Suprapubic skin (tissue), 4 donors: ENCODE data around the gene CABLES2. TPM values are rescaled to one million over a fixed set of nuclear protein-coding genes. Genes with fewer than 3 reads are reported as not detected.

Experiments used
- DNase-seq, 2 donors: peaks; one replicate each; pipeline ENCODE4 v3.0.0-alpha.2; 2019; ENCODE audit warnings: low spot score in 2 of 2
- H3K27ac ChIP-seq: fragments of 200-600 bp; sonication (generic); one replicate; pipeline ENCODE4 v1.5.1; 2019
- H3K27me3 ChIP-seq: fragments of 200-600 bp; sonication (generic); one replicate; pipeline ENCODE4 v1.5.1; 2019
- H3K36me3 ChIP-seq: fragments of 200-600 bp; sonication (generic); one replicate; pipeline ENCODE4 v1.5.1; 2019
- H3K4me1 ChIP-seq: fragments of 200-600 bp; sonication (generic); one replicate; pipeline ENCODE4 v1.5.1; 2019
- H3K4me3 ChIP-seq: fragments of 200-600 bp; sonication (generic); one replicate; pipeline ENCODE4 v1.5.1; 2019; ENCODE audit warnings: mild to moderate bottlenecking
- H3K9me3 ChIP-seq: fragments of 200-600 bp; sonication (generic); one replicate; pipeline ENCODE4 v1.5.1; 2019
- EP300 ChIP-seq: sonication (generic); formaldehyde crosslinking; IDR thresholded peaks from one replicate; pipeline ENCODE4 v1.6.1; 2017; ENCODE audit warnings: antibody characterized with exemption
- POLR2A ChIP-seq, 2 donors: fragments of 450-650 bp; IDR thresholded peaks; one replicate each; pipeline ENCODE4 v1.6.1; 2017; ENCODE audit warnings: antibody characterized with exemption in 2 of 2, mild to moderate bottlenecking in 2 of 2, moderate library complexity in 2 of 2
- POLR2AphosphoS5 ChIP-seq, 3 donors: sonication (generic); formaldehyde crosslinking; IDR thresholded peaks; one replicate each; pipeline ENCODE4 v1.6.1; 2017; ENCODE audit warnings: antibody characterized with exemption in 3 of 3
- WGBS: methylation state at CpG from one replicate; pipeline ENCODE4 v1.1.5; 2018; 5-methylcytosine and 5-hydroxymethylcytosine counted together
- total RNA-seq, 4 donors: library from RNA; depleted of rRNA; stranded (reverse); fragments of >200 nt; gene quantifications; one replicate each; pipeline ENCODE4 v1.1.0, GENCODE V29; 2016
- TF ChIP-seq, protein P1 (sequence below), 2 donors: fragments of 200-600 bp in 1 of 2; fragments of 450-650 bp in 1 of 2; sonication (generic) in 1 of 2; IDR thresholded peaks; one replicate each; pipeline ENCODE4 v1.5.1; 2016 to 2019; ENCODE audit warnings: antibody characterized with exemption in 2 of 2, mild to moderate bottlenecking in 1 of 2, moderate library complexity in 1 of 2

Gene CABLES2
- total RNA-seq, 4 donors from 2014 or later: 3.8 to 7.2 (median 4.5) TPM

DNA sequence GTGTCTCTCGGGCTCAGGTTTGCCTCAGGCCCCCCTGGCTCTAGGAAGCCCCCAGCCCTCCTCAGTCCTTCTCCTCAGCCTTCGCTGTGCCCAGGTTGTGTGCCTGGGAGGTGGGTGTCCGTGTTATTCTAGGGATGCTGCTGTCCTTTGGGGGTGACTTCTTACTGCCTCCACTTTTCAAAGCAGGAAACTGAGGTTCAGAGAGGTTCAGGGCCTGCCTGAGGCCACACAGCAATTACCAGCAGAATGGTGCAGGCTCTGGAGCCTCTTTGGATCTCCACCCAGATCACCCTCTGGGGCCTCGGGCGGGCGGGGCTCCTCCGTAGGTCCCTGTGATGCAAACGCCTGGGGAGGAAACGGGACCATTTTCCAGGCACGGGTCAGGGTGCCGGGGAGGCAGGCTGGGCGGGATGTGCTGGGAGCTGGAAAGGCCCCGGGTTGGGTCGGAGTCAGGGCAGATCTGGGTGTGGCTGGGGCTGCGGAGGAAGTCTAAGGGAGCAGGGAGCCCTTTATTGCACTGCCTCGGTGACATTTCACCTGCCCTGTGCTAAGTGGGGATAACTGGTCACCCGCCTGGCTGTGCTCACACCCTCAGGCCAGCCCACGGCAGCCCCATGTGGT is 45.5 kb upstream of the CABLES2 start:
- no peaks in the 10 kb centered on the region for H3K36me3 ChIP-seq
- 53% methylated on average over 5 of the region's 18 CpGs for WGBS
- DNase-seq: no peak
- H3K9me3 ChIP-seq: no peaks in the 10 kb centered on the region
- no peak for TF ChIP-seq POLR2A (IDR thresholded peaks at IDR 0.05)
- TF ChIP-seq POLR2AphosphoS5 (IDR thresholded peaks at IDR 0.05): no peak
- TF ChIP-seq EP300: no peak
- TF ChIP-seq, protein P1, sequence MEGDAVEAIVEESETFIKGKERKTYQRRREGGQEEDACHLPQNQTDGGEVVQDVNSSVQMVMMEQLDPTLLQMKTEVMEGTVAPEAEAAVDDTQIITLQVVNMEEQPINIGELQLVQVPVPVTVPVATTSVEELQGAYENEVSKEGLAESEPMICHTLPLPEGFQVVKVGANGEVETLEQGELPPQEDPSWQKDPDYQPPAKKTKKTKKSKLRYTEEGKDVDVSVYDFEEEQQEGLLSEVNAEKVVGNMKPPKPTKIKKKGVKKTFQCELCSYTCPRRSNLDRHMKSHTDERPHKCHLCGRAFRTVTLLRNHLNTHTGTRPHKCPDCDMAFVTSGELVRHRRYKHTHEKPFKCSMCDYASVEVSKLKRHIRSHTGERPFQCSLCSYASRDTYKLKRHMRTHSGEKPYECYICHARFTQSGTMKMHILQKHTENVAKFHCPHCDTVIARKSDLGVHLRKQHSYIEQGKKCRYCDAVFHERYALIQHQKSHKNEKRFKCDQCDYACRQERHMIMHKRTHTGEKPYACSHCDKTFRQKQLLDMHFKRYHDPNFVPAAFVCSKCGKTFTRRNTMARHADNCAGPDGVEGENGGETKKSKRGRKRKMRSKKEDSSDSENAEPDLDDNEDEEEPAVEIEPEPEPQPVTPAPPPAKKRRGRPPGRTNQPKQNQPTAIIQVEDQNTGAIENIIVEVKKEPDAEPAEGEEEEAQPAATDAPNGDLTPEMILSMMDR (IDR thresholded peaks at IDR 0.05): no peak
- no peaks in the 10 kb centered on the region for H3K4me1 ChIP-seq
- no peak overlapping the region for H3K4me3 ChIP-seq
- H3K27ac ChIP-seq: no peak overlapping the region
- peaks cover 91% of the 10 kb centered on the region for H3K27me3 ChIP-seq

DNA sequence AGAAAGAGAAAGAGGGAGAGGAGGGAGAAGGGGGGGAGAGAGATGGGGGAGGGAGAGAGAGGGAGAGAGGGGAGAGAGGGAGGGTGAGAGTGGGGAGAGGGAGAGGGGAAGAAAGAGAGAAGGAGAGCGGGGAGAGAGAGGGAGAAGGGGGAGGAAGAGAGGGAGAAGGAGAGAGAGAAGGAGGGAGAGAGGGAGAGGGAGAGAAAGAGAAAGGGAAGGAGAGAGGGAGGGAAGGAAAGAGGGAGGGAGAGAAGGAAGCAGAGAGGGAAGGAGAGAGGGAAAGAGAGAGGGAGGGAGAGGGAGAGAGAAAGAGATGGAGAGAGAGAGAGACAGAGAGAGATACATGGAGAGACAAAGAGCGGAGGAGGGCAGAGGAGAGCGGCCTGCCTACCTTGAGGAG is 44.9 kb upstream of the CABLES2 start:
- TF ChIP-seq, protein P1 (IDR thresholded peaks at IDR 0.05): no peak
- TF ChIP-seq POLR2A (IDR thresholded peaks at IDR 0.05) (no peak), POLR2AphosphoS5 (IDR thresholded peaks at IDR 0.05) (no peak), EP300 (no peak)
- 85% methylated on average over 3 of the region's 3 CpGs for WGBS
- H3K27me3 ChIP-seq: peaks cover 90% of the 10 kb centered on the region

DNA sequence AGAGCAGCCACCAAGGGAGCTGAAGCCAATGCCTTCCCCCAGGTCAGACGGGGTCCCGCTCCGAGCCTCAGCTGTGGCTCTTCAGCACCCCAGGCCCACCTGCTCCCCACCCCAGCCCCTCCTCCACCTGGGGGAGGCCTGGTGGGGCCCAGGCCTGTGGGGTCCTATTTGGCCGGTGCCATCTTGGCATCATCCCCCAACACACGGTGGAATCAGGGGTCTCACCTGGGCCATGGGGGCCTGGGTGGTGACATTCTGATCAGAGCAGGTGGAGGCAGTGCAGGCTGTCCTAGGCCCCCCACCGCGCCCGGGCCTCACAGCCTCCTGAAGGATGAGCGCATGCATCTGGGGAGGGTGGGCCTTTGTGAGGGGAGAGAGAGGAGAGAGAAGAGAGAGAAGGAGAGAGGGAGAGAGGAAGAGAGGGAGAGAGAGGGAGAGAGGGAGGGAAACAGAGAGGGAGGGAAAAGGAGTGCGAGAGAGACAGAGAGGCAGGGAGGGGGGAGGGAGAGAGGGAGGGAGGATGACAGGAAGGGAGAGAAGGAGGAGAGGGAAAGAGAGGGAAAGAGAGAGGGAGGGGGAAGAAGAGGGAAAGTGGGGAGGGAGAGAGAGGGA is 44.2 kb upstream of the CABLES2 start:
- H3K4me1 ChIP-seq: no peaks in the 10 kb centered on the region
- H3K9me3 ChIP-seq: no peaks in the 10 kb centered on the region
- no peak for DNase-seq
- TF ChIP-seq EP300: no peak
- H3K36me3 ChIP-seq: no peaks in the 10 kb centered on the region
- H3K27me3 ChIP-seq: peaks cover 90% of the 10 kb centered on the region
- H3K27ac ChIP-seq: no peak overlapping the region
- WGBS: 60% methylated on average over 6 of the region's 10 CpGs
- H3K4me3 ChIP-seq: no peak overlapping the region

More for the DNA sequence above, 44.9 kb upstream of the CABLES2 start:
- DNase-seq: no peak
- H3K4me3 ChIP-seq: no peak overlapping the region
- H3K9me3 ChIP-seq: no peaks in the 10 kb centered on the region
- no peaks in the 10 kb centered on the region for H3K36me3 ChIP-seq
- no peaks in the 10 kb centered on the region for H3K4me1 ChIP-seq
- H3K27ac ChIP-seq: no peak overlapping the region

DNA sequence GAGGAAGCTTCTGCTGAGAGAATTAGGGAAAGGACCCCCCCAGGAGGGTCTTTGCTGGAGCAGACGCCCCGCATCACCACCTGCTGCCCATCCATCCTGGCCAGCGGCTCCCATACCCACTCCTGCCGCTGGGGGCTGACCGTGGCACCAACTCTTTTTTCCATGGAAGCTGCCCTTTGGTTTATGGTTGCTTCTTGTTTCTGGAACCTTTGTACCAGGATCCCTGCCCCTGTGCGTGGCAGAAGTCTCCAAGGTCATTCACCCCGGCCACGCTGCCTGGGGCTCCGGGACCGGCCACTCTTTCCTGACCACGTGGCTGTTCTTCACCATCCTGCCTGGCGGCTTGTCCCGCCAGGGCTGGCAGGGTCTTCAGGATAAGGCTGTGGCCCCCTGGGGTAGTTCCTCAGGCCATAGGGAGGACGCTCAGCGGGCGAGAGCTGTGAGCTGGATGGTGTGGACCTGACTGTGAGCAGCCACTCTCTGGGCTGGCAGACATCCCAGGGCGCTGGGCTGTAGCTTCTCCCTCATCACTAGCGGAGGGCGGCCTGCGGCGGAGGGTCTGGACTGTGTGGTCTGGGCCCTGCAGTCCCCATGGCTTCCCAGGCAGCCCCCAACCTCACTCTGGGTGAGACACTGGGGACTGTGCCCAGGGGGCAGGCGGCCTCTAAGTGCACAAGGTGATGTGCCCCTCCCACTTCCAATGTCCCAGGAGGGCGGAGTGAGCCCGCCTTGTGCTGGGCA is 43.0 kb upstream of the CABLES2 start:
- DNase-seq: no peak
- no peaks in the 10 kb centered on the region for H3K4me1 ChIP-seq
- no peaks in the 10 kb centered on the region for H3K9me3 ChIP-seq
- no peak overlapping the region for H3K4me3 ChIP-seq
- no peak for TF ChIP-seq POLR2AphosphoS5 (IDR thresholded peaks at IDR 0.05)
- no peak for TF ChIP-seq EP300
- TF ChIP-seq POLR2A (IDR thresholded peaks at IDR 0.05): no peak
- TF ChIP-seq, protein P1 (IDR thresholded peaks at IDR 0.05): no peak
- H3K36me3 ChIP-seq: no peaks in the 10 kb centered on the region
- 78% methylated on average over 18 of the region's 24 CpGs for WGBS
- H3K27me3 ChIP-seq: peaks cover 89% of the 10 kb centered on the region
- H3K27ac ChIP-seq: no peak overlapping the region

DNA sequence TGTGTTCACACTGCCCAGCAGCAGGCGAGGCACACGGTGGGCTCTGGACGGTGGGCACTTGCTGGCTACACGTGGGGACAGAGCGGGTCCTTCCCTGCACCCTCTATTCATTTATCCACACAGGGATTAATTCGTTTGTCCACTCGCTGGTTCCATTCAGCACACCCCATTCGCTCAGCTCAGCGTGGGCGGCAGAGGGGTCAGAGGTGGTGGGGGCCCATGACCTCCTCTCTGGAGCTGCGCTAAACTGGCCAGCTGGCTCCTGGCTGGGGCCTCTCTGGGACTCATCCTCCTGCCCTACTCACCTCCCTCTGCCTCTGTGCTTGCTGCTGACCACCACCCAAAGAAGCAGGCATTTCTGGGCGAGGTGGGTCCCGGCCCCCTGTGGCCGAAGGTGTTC is 41.7 kb upstream of the CABLES2 start:
- 74% methylated on average over 14 of the region's 14 CpGs for WGBS
- H3K4me3 ChIP-seq: no peak overlapping the region
- no peak for DNase-seq
- H3K27ac ChIP-seq: no peak overlapping the region
- H3K4me1 ChIP-seq: no peaks in the 10 kb centered on the region
- H3K36me3 ChIP-seq: no peaks in the 10 kb centered on the region
- H3K27me3 ChIP-seq: peaks cover 91% of the 10 kb centered on the region
- H3K9me3 ChIP-seq: no peaks in the 10 kb centered on the region
- no peak for TF ChIP-seq EP300
- TF ChIP-seq POLR2AphosphoS5 (IDR thresholded peaks at IDR 0.05): no peak
- TF ChIP-seq POLR2A (IDR thresholded peaks at IDR 0.05): no peak
- TF ChIP-seq, protein P1 (IDR thresholded peaks at IDR 0.05): no peak
